GM18907 (cell line): ENCODE data around the gene LARP6.

Source experiments
- ATAC-seq: cut with Tn5 transposase; IDR thresholded peaks from one replicate; pipeline ENCODE4 v1.9.1; 2021; ENCODE audit warnings: mild to moderate bottlenecking, moderate library complexity; ENCODE audit not compliant: unreplicated experiment

LARP6 gene

DNA sequence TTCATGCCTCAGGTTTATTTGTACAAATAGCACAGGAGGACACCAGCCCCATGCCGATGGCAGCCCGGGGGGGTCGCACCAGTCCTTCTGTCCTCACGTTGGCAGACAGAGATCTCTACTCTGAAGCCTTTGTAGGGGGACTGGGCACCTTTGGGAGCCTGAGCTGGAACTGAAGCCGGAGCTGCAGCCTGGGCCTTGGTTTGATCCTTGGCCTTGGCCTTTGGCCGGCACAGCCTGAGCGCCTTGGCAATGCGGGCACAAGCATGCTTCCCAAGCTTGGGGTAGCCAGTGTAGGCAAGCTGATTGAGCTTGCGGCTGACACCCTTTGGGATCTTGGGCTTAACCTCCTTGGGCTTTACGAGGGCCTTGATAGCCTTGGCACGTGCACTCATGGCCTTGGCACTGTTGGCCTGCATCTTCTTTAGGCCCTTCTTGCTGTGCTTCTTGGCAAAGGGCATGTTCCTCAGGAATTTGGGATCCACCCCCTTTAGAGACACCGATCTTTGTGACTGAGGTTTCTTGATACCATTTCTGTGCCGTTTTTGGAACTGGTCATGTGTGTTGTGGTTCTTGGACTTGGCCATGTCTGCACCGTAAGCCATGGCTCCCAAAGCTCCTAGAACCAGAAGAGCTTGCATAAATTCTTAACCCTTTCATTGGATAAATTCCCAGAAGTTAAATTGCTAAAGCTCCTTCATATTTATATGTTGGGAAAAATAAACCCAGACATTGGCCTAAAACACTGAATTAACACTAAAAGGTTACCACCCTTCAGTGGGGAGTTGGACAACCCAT lies 57.2 kb downstream of the LARP6 start:
- ATAC-seq, result no peak

DNA sequence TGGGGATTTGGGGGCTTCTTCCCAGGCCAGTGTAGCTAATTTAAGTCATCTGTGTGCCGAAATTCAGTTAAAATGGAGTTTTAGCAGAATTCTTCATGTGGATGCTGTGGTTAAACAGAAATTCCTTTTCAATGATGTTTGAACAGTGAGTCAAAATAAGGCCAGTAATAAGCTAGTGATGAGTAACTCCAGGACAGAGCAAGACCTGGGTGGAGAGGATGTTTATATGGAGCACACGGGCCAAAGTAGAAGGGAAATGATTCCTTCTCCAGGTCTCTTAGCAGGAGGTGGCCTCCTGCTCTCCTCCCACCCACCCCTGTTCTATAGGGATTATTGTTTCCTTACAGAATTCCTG lies 58.7 kb downstream of the LARP6 start:
- no peak for ATAC-seq

DNA sequence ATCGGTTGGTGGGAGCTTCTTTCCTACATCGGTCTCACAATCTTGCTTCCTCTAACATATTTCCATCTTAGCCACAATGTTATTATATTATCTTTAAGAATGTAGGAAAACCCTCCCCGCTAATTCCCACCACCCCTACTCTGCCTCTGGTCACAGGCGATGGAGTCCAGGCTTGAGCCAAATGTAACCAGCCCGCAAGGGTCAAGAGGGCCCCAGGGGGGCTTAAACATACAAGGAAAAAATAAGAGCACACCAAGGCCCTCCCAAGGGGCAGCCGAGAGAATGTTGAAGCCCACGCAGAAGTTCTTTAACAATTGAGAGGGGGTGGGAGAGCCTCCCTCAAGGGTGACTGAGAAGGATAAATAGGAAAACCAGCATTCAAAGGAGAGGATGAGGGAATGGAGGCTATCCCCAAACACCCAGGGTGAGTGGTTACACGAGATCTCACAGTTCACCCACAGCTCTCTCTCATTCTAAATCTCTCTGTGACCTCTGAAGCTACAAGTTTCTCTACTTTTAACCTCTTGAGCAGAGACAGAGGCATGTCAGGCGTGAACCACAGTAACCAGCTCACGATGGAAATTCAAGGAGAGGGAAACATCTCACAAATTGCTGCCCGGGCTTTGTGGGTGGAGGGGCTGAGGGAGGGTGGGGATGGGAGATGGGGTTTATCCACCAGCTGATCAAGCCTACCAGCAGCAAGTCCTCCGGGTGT lies 59.2 kb downstream of the LARP6 start:
- no peak for ATAC-seq

DNA sequence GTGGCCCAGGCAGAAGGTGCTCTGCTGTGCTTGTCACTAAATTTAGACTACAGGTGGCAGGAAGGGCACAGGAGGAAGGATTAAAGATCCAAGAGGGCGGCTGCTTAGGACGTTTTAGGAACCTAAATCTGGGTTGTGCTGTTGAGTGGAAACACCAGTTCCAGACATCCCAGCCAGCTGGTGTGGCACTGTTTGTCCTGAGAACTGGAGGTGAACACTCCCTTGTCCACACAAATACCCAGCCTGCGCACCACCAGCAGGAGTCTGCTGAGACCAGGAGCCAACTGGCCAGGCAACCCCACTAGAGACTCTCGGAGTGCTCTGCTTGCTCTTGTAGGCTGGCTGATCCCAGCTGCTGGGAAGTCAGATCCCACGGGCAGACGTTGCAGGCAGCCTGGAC lies 60.3 kb downstream of the LARP6 start:
- ATAC-seq, result no peak

DNA sequence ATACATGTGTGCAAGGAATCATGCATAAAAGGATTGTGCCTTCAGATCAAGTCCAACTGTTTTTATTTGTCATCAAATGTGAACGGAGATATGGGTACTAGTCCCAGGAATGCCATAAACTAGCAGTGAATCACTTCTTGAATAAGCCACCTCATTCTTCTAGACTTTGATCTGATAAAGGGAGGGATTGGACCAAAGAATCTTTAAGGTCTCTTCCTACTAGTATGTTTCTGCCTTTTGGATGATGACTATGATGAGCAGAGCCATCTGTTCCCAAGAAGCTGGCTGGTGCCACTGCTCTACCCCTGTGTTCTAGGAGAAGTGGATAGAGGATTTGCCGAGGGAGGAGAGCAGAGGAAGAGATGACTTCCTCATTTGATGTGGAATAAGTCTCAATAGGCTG lies 61.8 kb downstream of the LARP6 start:
- no peak for ATAC-seq

DNA sequence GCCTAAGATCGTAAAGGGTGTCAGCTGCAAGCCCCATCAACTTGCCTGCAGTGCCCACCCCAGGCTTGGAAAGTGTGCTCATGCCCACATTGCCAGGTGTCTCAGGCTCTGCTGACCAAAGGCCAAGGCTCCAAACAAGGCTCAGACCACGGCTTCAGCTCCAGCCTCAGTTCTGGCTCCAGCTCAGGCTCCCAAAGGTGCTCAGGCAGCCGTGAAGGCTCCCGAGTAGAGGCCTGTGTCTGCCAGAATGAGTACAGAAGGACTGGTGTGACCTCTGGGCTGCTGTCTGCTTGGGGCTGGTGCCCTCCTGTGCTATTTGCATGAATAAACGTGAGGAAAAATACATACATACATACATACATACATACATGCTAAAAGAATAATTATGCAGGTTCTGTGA lies 62.7 kb downstream of the LARP6 start:
- ATAC-seq, result no peak

DNA sequence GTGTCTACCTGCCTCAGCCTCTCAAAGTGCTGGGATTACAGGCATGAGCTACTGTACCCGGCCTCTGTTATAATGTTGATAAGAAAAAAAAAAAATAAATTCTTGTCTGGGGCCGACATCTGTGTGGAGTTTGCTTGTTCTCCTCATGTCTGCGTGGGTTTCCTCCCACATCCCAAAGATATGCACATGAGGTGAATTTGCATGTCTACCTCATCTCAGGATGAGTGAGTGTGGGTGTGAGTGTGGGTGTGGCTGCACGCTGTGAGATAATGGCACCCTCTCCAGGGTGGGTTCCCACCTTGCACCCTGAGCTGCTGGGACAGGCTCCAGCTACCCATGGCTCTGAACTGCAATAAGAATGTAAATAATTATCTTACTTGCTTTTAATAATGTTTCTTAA lies 64.7 kb downstream of the LARP6 start:
- ATAC-seq, result no peak

DNA sequence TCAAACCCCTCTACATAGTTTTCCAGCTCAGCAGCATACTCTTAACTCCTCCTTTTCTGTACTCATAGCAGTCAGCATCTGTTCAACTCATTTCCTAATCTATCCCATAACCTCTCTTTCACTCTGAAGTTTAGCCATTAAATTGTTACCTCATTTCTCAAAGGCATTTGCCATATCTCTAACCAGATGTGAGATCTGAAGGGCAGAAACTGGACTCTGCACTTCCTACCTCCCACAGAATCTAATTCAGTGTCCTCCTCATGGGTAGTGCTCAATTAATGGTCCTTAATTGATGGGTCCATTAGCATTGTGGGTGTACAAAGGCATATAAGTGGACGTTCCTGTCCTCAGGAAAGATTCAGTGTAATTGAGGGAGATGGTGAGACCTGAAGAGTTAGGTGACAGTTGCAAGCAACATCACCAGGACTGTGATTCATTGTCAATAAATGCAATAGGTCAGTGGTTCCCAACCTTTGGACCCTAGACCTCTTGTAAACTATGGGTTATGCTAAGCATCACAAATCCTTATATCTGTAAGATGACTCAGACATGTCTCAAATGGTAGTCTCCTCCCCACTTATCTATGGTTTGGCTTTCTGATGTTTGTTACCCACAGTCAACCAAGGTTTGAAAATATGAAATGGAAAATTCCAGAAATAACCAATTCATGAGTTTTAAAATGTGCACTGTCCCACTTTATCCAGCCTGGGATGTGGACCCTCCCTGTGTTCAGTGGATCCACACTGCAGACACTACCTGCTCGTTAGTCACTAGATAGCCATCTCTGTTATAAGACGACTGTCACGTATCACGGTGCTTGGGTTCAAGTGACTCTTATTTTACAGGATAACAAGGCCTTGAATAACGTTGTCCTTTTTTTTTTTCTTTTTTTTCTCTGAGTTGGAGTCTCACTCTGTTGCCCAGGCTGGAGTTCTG lies 65.6 kb downstream of the LARP6 start:
- no peak for ATAC-seq

DNA sequence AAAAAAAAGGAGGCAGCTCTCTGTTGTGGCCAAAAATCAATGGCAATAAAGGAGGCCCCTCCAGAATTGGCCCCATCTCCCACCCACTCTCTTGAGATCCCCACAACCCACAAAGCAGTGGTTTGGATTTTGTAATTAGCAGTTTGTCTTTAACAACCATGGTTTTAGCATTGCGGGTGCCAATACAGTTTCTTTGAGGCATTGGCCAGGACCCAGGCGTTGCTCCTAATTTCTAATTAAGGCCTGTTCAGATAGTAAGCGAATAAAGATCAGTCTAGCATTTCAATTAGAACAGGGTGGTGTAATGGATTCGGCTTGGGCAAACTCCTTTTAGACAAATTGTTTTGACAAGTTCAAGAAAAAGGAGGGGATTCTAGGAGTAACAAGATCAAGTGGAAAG lies 67.0 kb downstream of the LARP6 start:
- ATAC-seq, result no peak

DNA sequence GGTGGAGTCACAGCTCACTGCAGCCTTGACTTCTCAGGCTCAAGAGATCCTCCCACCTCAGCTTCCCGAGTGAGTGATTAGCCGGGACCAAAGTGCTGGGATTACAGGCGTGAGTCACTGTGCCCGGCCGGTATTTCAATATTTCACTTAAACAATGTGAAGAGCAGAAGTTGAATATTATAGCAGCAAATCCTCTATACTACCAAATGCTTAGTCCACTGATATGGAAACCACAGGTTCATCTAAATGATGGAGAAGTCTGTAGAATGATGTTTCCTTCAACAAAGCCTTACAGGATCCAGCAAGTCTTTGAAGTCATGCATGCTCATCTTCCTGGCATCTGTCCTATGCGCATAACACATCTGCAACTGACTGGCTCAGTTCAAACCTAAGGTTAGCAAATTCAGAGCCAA lies 70.3 kb downstream of the LARP6 start:
- no peak for ATAC-seq

DNA sequence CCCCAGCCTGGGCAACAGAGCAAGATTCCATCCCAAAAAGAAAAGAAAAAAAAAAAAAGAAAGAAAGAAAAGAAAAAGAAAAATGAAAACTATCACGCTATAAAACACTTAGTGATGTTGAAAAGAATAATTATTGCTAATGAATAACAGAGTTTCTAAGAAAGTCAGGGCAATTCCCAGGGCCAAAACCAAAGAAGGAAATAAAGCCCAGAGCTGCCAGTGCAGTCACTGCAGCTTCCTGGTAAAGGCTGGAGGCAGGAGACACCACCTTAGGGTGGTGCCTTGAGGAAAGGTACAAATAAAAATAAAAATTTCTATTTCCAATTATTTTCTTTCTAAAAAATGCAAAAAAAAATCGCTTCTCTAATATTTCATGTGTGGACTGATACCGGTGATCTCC lies 70.9 kb downstream of the LARP6 start:
- ATAC-seq, result no peak

DNA sequence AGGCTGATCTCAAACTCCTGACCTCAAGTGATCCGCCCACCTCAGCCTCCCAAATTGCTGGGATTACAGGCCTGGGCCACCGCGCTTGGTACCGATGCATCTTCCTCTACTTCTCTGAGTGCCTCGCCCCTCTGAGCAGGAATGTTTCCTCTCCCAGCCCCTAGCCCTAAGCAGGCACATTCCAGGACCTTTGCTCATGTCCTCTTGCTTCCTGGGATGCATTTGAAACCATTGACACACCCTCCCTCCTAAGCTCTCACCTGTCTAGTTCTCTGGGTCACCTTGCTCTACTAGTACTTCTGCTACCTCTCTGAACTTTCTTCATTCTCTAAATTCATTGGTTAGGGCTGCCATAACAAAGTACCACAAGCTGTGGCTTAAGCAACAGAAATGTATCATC lies 72.7 kb downstream of the LARP6 start:
- ATAC-seq, result no peak
